Testis (tissue), 2 donors: ENCODE results near the gene KIF6.

Source experiments
- POLR2A ChIP-seq: fragments of 450-650 bp; IDR thresholded peaks from one replicate; pipeline ENCODE4 v1.6.1; 2017; ENCODE audit warnings: antibody characterized with exemption, mild to moderate bottlenecking, moderate library complexity
- TF ChIP-seq, protein P1 (sequence below), 3 experiments: fragments of 450-650 bp in 2 of 3; fragments of 200-600 bp in 1 of 3; sonication (generic) in 1 of 3; IDR thresholded peaks; one replicate each; pipeline ENCODE4 v1.5.1; 2016 to 2019; ENCODE audit warnings: antibody characterized with exemption in 3 of 3, mild to moderate bottlenecking in 2 of 3, moderate library complexity in 1 of 3

DNA sequence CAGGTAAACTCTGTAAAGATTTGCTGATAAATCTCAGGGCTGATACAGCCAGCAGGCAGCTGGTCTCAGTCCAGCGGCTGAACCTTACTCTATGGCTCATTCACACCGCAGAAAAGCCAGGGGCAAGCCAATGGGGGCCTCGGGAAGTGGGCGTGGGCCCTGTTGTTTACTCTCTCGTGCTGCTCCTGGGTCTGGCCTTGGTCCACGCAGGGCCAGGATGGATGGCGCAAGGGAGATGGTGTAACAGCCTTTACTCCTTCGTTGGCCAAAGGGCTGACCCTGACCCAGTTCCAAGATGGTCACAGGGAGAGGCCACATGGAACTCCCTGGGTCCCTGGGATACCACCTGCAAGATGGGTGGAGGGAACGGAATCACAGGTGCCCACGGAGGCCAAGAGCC lies 427.1 kb downstream of the KIF6 start:
- TF ChIP-seq, protein P1, sequence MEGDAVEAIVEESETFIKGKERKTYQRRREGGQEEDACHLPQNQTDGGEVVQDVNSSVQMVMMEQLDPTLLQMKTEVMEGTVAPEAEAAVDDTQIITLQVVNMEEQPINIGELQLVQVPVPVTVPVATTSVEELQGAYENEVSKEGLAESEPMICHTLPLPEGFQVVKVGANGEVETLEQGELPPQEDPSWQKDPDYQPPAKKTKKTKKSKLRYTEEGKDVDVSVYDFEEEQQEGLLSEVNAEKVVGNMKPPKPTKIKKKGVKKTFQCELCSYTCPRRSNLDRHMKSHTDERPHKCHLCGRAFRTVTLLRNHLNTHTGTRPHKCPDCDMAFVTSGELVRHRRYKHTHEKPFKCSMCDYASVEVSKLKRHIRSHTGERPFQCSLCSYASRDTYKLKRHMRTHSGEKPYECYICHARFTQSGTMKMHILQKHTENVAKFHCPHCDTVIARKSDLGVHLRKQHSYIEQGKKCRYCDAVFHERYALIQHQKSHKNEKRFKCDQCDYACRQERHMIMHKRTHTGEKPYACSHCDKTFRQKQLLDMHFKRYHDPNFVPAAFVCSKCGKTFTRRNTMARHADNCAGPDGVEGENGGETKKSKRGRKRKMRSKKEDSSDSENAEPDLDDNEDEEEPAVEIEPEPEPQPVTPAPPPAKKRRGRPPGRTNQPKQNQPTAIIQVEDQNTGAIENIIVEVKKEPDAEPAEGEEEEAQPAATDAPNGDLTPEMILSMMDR (IDR thresholded peaks at IDR 0.05), result no peak
- TF ChIP-seq POLR2A, result no peak
